Rectal smooth muscle tissue (tissue), 1 donor: ENCODE data around the gene SF3A2.
A peak's percentile ranks its signal among the peaks of the same experiment; 100 is the strongest.
"Not testable (repeated sequence)": the region's sequence is repeated elsewhere in the genome, so short reads cannot be mapped to it uniquely, and the experiment has no call there.

Experiments used
- H3K27ac ChIP-seq: one replicate; pipeline ENCODE4 v1.7.0; 2013; ENCODE audit warnings: low read depth, low read length, inconsistent platforms
- H3K27me3 ChIP-seq: one replicate; pipeline ENCODE4 v1.7.0; 2013; ENCODE audit warnings: low read length; ENCODE audit not compliant: control insufficient read depth, insufficient read depth
- H3K36me3 ChIP-seq: one replicate; pipeline ENCODE4 v1.7.0; 2013; ENCODE audit warnings: low read length; ENCODE audit not compliant: control insufficient read depth, insufficient read depth
- H3K4me1 ChIP-seq: one replicate; pipeline ENCODE4 v1.7.0; 2013; ENCODE audit warnings: low read length; ENCODE audit not compliant: control insufficient read depth, insufficient read depth
- H3K4me3 ChIP-seq: one replicate; pipeline ENCODE4 v1.7.0; 2013; ENCODE audit warnings: low read length
- H3K9ac ChIP-seq: one replicate; pipeline ENCODE4 v1.7.0; 2013; ENCODE audit warnings: low read length

The SF3A2 gene

GRCh38 chr19:2274185-2274711 is 37.6 kb downstream of the SF3A2 start:
- H3K27ac ChIP-seq = peak overlapping the region; percentile 41
- H3K27me3 ChIP-seq = no peaks in the 10 kb centered on the region
- H3K36me3 ChIP-seq = peaks cover 10% of the 10 kb centered on the region
- H3K4me3 ChIP-seq = peak overlapping the region; percentile 2
- no peak overlapping the region for H3K9ac ChIP-seq
- peaks cover 18% of the 10 kb centered on the region for H3K4me1 ChIP-seq

GRCh38 chr19:2274931-2275535 is 38.4 kb downstream of the SF3A2 start:
- Histone ChIP-seq H3K9ac (no peak overlapping the region), H3K4me1 (peaks cover 18% of the 10 kb centered on the region), H3K36me3 (peaks cover 8% of the 10 kb centered on the region)

GRCh38 chr19:2275588-2276428 is 39.2 kb downstream of the SF3A2 start:
- no peaks in the 10 kb centered on the region for H3K27me3 ChIP-seq
- peaks cover 8% of the 10 kb centered on the region for H3K36me3 ChIP-seq
- H3K4me3 ChIP-seq = peak overlapping the region; percentile 19
- no peak overlapping the region for H3K27ac ChIP-seq
- peaks cover 18% of the 10 kb centered on the region for H3K4me1 ChIP-seq
- H3K9ac ChIP-seq = no peak overlapping the region

More at GRCh38 chr19:2274931-2275535, 38.4 kb downstream of the SF3A2 start:
- Histone ChIP-seq H3K27me3 (no peaks in the 10 kb centered on the region), H3K4me3 (peak overlapping the region; percentile 19), H3K27ac (no peak overlapping the region)

- no peak overlapping the region for H3K27ac ChIP-seq
- no peak overlapping the region for H3K4me3 ChIP-seq
- H3K9ac ChIP-seq = no peak overlapping the region
- peaks cover 17% of the 10 kb centered on the region for H3K4me1 ChIP-seq
- no peaks in the 10 kb centered on the region for H3K27me3 ChIP-seq
- peaks cover 8% of the 10 kb centered on the region for H3K36me3 ChIP-seq
Measured at GRCh38 chr19:2276429-2276986, 39.9 kb downstream of the SF3A2 start.

- Histone ChIP-seq H3K36me3 (peaks cover 5% of the 10 kb centered on the region), H3K27me3 (no peaks in the 10 kb centered on the region), H3K27ac (no peak overlapping the region), H3K4me3 (no peak overlapping the region), H3K4me1 (peaks cover 12% of the 10 kb centered on the region), H3K9ac (no peak overlapping the region)
Measured at GRCh38 chr19:2277138-2277537, 40.5 kb downstream of the SF3A2 start.

GRCh38 chr19:2278459-2279158 is 42.0 kb downstream of the SF3A2 start:
- Histone ChIP-seq H3K4me3 (no peak overlapping the region), H3K4me1 (peaks cover 6% of the 10 kb centered on the region), H3K36me3 (no peaks in the 10 kb centered on the region)

GRCh38 chr19:2280633-2281264 is 44.1 kb downstream of the SF3A2 start:
- Histone ChIP-seq H3K27ac (no peak overlapping the region), H3K27me3 (no peaks in the 10 kb centered on the region), H3K9ac (no peak overlapping the region), H3K36me3 (no peaks in the 10 kb centered on the region), H3K4me1 (no peaks in the 10 kb centered on the region), H3K4me3 (no peak overlapping the region)

More at GRCh38 chr19:2278459-2279158, 42.0 kb downstream of the SF3A2 start:
- Histone ChIP-seq H3K9ac (no peak overlapping the region), H3K27me3 (no peaks in the 10 kb centered on the region), H3K27ac (no peak overlapping the region)

GRCh38 chr19:2281265-2282061 is 44.8 kb downstream of the SF3A2 start:
- H3K27ac ChIP-seq, H3K27me3 ChIP-seq, H3K4me1 ChIP-seq, H3K9ac ChIP-seq, H3K36me3 ChIP-seq, H3K4me3 ChIP-seq: not testable (repeated sequence)

- H3K4me1 ChIP-seq = no peaks in the 10 kb centered on the region
- no peak within 1 kb of the TSS for H3K9ac ChIP-seq
- H3K27me3 ChIP-seq = no peaks in the 10 kb centered on the region
- peak within 1 kb of the TSS; percentile 44 for H3K4me3 ChIP-seq
- H3K27ac ChIP-seq = no peak within 1 kb of the TSS
- no peaks in the 10 kb centered on the region for H3K36me3 ChIP-seq
Measured at GRCh38 chr19:2282062-2282861, 45.6 kb downstream of the SF3A2 start, which contains the start of gene PEAK3. Gene PEAK3 (minus strand): TSS chr19:2282175. CDS start chr19:2280931, 1,244 bp downstream.

GRCh38 chr19:2282862-2283237 is 46.2 kb downstream of the SF3A2 start:
- H3K27ac ChIP-seq = no peak overlapping the region
- H3K4me3 ChIP-seq = peak overlapping the region; percentile 44

More at GRCh38 chr19:2282862-2283237, 46.2 kb downstream of the SF3A2 start:
- H3K4me1 ChIP-seq = no peaks in the 10 kb centered on the region
- H3K36me3 ChIP-seq = no peaks in the 10 kb centered on the region
- no peak overlapping the region for H3K9ac ChIP-seq
- no peaks in the 10 kb centered on the region for H3K27me3 ChIP-seq
